ENCODE data around the gene MOB1A.
"Not testable (repeated sequence)": the region's sequence is repeated elsewhere in the genome, so short reads cannot be mapped to it uniquely, and the experiment has no call there.

MOB1A gene

GRCh38 chr2:74198461-74199274, 20.0 kb upstream of the MOB1A start, which contains the start of gene MTHFD2:
Gene MTHFD2, plus strand, starts transcription at chr2:74198615. Its CDS starts 27 bp downstream, at chr2:74198642.
- DNase-seq, result peak; percentile 88

GRCh38 chr2:74198023-74198460, 19.4 kb upstream of the MOB1A start:
- no peak for DNase-seq

DNA sequence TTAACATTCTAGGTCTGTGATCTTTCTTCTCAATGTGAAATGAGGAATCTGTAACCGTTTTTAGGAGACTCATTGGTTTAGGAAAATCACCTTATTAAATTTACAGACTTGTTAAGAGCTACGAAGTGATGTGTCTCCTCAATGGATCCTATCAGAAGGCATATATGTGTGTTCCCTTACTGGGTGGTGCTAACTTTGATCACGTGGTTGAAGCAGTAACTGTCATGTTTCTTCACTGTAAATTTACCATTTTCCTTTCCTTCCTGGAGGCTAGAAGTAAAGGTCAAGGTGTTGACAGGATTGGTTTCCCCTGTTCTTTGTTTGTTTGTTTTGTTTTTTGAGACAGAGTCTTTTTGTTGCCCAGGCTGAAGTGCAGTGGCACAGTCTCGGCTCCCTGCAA, 18.4 kb upstream of the MOB1A start:
- no peak for DNase-seq

DNA sequence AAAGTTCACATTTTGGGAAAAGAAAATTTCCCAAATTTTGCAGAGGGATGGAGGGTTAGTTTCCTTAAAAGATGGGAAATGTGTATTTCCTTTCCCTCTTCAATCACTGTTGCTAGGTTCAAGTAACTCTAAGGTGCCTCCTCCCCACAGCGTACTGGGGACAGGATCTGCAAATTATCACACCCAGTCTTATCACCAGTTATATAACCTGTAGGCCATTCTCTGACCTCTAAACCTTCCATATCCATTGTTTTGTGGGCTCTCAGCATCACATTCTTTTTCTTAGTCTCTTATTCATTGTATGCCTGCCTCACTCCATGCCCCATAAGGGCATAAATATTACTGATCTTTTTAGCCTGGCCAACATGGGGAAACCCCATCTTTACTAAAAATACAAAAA, 16.1 kb upstream of the MOB1A start:
- no peak for DNase-seq

- DNase-seq, result no peak
Observed at GRCh38 chr2:74191596-74192380, 13.1 kb upstream of the MOB1A start.

DNA sequence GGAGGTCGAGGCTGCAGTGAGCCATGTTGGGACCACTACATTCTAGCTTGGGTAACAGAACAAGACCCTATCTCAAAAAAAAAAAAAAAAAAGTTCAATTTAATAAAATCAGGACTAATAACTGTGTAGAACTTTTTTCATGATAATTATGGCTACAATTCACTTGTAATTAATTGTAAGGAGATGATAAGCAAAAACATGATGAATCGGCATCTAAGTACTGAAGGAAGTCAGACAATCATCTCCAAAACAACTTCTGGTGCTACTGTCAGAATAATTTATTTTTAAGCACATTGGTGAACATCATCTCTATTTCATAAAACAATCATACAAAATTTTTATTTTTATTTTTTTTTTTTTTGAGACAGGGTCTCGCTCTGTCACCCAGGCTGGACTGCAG, 10.0 kb upstream of the MOB1A start:
- no peak for DNase-seq

DNA sequence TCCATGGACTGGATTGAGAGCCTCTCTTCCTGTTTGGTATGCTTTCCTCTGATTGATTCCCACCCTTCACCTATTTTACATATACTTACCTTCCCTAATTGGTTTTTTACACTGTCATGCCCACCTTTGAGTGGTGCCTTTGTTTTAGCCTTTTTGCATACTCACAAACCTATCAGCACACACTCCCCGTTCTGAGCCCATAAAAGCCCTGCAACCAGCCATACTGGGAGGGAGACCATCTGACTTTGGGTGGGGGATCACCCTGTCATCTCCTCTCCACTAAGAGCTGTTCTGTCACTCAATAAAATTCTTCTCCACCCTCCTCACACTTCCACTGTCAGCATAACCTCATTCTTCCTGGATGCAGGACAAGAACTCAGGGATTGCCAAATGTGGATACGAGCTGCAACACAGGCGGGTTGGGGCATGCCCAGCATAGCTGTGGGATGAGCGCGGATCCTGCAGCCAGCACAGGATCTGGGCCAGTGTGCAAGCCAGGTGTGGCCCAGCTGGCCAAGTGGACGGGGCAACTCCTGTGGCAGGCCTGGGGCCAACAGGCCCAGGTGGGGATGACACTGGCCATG, 9.4 kb upstream of the MOB1A start:
- DNase-seq, result no peak

- DNase-seq, result not testable (repeated sequence)
Observed at GRCh38 chr2:74186706-74187105, 8.0 kb upstream of the MOB1A start.

DNA sequence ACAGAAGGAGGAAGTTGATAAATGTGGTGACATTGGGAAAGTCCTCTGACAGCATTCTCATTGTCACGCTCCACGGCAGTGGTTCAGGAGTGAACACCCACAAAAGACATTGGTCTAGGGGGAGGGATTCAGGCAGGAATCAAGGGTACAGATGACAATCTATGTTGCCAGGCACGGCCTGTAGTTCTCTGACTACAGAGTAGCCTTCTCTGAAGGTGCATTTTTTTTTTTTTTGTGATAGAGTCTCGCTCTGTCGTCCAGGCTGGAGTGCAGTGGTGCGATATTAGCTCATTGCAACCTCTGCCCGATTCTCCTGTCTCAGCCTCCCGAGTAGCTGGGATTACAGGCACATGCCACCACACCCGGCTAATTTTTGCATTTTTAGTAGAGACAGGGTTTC, 7.4 kb upstream of the MOB1A start:
- DNase-seq, result no peak

GRCh38 chr2:74183878-74184277, 5.2 kb upstream of the MOB1A start:
- no peak for DNase-seq

- DNase-seq, result no peak
Observed at GRCh38 chr2:74181739-74182138, 3.1 kb upstream of the MOB1A start.

GRCh38 chr2:74179063-74179865, 585 bp upstream of the MOB1A start:
- DNase-seq, result no peak

- no peak for DNase-seq
Observed at GRCh38 chr2:74177696-74178095, 983 bp downstream of the MOB1A start.

GRCh38 chr2:74174909-74175308, 3.8 kb downstream of the MOB1A start:
- no peak for DNase-seq

GRCh38 chr2:74168739-74169138, 9.9 kb downstream of the MOB1A start:
- no peak for DNase-seq

DNA sequence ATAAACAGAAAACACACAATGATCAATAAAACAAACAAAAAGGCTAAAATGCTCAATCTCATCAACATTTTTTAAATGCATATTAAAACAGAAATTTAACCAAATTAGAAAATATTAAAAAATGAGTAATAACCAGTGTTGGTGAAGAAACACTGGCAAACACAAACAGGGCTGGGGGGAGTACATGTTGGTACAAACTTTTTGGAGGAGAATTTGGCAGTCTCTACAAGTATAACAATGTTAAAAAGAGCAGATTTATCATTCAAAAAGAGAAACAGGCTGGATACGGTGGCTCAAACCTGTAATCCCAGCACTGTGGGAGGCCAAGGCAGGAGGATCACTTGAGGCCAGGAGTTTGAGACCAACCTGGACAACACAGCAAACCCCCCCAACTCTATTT, 13.9 kb downstream of the MOB1A start:
- no peak for DNase-seq

DNA sequence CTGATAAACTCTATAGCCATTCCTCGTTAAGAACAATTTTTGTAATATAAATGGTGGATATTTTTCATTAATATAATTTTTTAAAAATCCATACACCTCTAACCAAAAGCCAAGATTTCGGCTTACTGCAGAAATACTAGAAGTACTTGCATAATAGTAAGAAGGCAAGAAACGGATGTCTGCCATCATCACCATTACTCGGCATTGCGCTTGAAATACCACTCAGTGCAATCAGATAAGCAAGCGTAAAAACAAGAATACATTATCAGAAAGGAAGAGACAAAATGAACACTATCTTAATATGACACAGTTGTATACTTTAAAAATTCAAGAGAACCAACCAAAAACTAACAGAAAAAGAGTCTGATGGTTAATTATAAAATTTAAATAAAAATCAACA, 15.7 kb downstream of the MOB1A start:
- no peak for DNase-seq

DNA sequence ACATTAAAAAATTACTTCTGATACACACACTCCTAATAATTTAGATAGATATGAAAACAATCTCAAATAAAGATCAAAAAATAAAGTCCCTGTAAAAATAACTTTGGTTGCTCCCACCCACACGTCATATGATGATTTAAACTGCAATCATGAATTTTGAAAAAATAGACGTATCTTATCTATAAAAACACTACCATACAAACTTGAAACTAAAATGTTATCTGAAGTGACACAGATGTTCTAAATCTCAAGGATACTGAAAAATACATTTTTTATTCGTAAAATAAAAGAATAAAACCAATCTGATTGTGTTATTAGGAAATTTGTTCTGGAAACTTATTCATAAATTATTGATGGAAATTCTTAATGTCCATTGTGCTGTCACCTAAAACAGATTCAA, 22.8 kb downstream of the MOB1A start:
- DNase-seq, result no peak

DNA sequence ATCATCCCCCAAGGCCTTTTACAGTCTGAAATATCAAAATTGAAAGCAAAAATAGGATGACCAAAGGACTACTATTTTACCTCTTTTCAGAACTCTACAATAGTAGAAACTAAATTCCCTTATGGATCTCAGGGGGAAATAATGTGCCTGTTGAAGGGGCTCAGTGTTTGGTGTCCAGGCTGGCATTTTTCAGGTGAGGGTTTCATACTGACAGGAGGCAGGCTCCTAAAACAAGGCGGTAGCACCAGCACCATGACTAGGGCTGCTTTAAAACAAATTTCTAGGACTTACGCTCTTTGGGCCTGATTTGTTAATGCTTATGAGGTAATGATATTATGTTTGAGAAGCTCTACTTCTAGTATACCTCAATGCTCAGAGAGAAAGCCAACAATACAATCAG, 25.7 kb downstream of the MOB1A start:
- DNase-seq, result no peak

- DNase-seq, result no peak
Observed at GRCh38 chr2:74149570-74150319, 28.9 kb downstream of the MOB1A start.

GRCh38 chr2:74149247-74149525, 29.5 kb downstream of the MOB1A start:
- no peak for DNase-seq

- DNase-seq, result no peak
Observed at GRCh38 chr2:74148457-74149246, 30.0 kb downstream of the MOB1A start.

All from kidney glomerular epithelial cell (primary cell).